IPS-15b (cell line): Measurements from ENCODE around the gene SAC3D1.
A peak's percentile ranks its signal among the peaks of the same experiment; 100 is the strongest.

Experiments used
- H3K27me3 ChIP-seq: one replicate; pipeline ENCODE4 v1.6.1; 2013; ENCODE audit warnings: low read length; ENCODE audit not compliant: control insufficient read depth, insufficient read depth
- H3K36me3 ChIP-seq: one replicate; pipeline ENCODE4 v1.6.1; 2013; ENCODE audit warnings: low read length; ENCODE audit not compliant: control insufficient read depth, insufficient read depth
- H3K4me1 ChIP-seq: one replicate; pipeline ENCODE4 v1.6.1; 2013; ENCODE audit warnings: mild to moderate bottlenecking, low read length; ENCODE audit not compliant: control insufficient read depth, insufficient read depth
- H3K4me3 ChIP-seq: one replicate; pipeline ENCODE4 v1.5.1; 2013; ENCODE audit warnings: low read depth, low read length
- H3K9ac ChIP-seq: one replicate; pipeline ENCODE4 v1.6.1; 2013; ENCODE audit warnings: low read depth, mild to moderate bottlenecking, low read length
- H3K9me3 ChIP-seq: one replicate; pipeline ENCODE4 v1.6.1; 2013; ENCODE audit warnings: mild to moderate bottlenecking, low read length; ENCODE audit not compliant: control insufficient read depth, insufficient read depth

SAC3D1 gene

DNA sequence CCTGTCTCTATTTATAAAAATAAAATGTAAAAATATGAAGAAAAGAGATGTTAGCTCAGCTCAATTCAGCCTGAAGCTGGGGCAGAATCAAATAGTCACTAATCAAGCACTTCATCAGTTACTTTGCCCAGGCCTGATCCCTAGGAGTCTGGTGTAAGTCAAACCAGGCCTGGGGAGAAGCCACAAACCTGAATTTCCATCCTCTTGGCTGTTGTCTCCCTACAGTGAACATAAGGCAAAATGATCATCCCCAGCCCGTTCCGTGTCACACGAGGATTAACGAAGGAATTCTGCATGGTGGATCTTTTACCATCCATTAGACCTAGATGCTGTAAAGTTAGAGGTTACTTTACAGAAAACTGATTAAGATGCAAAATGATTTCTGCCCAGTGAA lies 23.8 kb downstream of the SAC3D1 start:
- Histone ChIP-seq H3K4me1 (peaks cover 7% of the 10 kb centered on the region), H3K9me3 (no peaks in the 10 kb centered on the region), H3K4me3 (no peak overlapping the region), H3K27me3 (no peaks in the 10 kb centered on the region), H3K9ac (no peak overlapping the region), H3K36me3 (no peaks in the 10 kb centered on the region)

- H3K36me3 ChIP-seq, result no peaks in the 10 kb centered on the region
- H3K9me3 ChIP-seq, result no peaks in the 10 kb centered on the region
- H3K27me3 ChIP-seq, result no peaks in the 10 kb centered on the region
- H3K4me3 ChIP-seq, result no peak overlapping the region
- H3K4me1 ChIP-seq, result peaks cover 7% of the 10 kb centered on the region
- H3K9ac ChIP-seq, result peak overlapping the region; percentile 60
Observed at GRCh38 chr11:65065851-65066250, 24.8 kb downstream of the SAC3D1 start.

DNA sequence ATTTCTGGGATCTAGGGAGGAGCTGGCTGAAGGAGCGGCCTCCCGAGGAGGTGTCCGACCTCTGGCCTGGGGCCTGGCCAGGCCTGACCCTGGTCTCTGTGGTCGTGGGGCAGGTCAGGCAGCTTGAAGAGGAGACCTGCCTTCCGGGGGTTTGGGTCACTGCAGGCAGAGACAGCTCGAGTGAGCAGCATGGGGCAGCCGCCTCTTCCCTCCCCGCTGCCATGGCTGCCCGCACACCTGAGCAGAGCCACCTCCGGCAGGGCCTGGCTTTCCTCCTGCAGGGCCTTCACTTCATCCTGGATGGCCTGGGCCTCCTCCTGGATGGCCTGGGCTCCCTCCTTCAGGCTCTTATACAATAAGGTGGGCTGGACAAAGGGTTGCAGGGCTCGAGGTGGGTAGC lies 25.3 kb downstream of the SAC3D1 start:
- no peaks in the 10 kb centered on the region for H3K9me3 ChIP-seq
- H3K27me3 ChIP-seq, result no peaks in the 10 kb centered on the region
- peak overlapping the region; percentile 60 for H3K9ac ChIP-seq
- peaks cover 7% of the 10 kb centered on the region for H3K4me1 ChIP-seq
- H3K36me3 ChIP-seq, result no peaks in the 10 kb centered on the region
- H3K4me3 ChIP-seq, result peak overlapping the region; percentile 13

GRCh38 chr11:65066805-65067291 lies 25.8 kb downstream of the SAC3D1 start:
- Histone ChIP-seq H3K4me3 (peak overlapping the region; percentile 13), H3K27me3 (no peaks in the 10 kb centered on the region), H3K36me3 (no peaks in the 10 kb centered on the region), H3K9me3 (no peaks in the 10 kb centered on the region), H3K9ac (peak overlapping the region; percentile 60), H3K4me1 (peaks cover 7% of the 10 kb centered on the region)

- H3K9me3 ChIP-seq, result no peaks in the 10 kb centered on the region
Observed at GRCh38 chr11:65067446-65067845, 26.4 kb downstream of the SAC3D1 start.

GRCh38 chr11:65069217-65069616 lies 28.2 kb downstream of the SAC3D1 start:
- Histone ChIP-seq H3K9me3 (no peaks in the 10 kb centered on the region), H3K4me3 (no peak overlapping the region), H3K36me3 (no peaks in the 10 kb centered on the region), H3K4me1 (peaks cover 7% of the 10 kb centered on the region), H3K27me3 (no peaks in the 10 kb centered on the region), H3K9ac (no peak overlapping the region)

More at GRCh38 chr11:65067446-65067845, 26.4 kb downstream of the SAC3D1 start:
- Histone ChIP-seq H3K36me3 (no peaks in the 10 kb centered on the region), H3K4me3 (no peak overlapping the region), H3K9ac (no peak overlapping the region), H3K4me1 (peaks cover 7% of the 10 kb centered on the region), H3K27me3 (no peaks in the 10 kb centered on the region)

DNA sequence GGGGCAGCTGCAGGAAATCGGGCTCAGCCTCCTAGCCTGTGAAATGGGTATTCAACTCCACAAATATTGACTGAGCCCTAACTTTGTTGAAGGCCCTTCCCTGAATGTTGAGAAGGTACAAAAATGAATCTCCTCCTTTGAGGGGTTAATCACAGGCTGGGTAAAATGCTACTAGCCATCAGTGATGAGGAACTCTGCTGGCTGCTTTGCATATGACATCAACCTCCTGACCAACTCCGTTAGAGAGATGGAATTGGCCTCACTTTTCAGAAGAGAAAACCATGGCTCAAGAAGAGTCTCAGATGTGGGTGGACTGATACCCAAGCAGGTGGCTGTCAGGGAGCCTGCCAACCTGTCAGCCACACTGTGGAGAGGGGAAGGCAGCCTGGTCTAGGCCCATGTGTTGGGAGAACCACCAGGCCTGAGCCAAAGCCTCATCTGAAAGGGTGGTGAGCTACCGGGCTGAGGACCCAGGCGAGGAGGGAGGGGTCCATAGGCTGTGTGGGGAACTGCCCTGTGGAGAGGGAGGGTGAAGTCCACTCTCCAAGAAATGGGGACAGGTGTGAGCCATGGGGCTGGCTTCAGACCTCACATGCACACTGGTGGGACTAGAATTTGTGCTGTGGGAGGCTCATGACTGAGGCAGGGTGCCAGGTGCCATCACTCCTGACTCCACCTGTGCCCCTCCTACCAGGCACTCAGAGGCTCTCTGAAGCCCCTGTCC lies 31.1 kb downstream of the SAC3D1 start:
- Histone ChIP-seq H3K4me1 (peaks cover under 1% of the 10 kb centered on the region), H3K9me3 (no peaks in the 10 kb centered on the region), H3K9ac (no peak overlapping the region), H3K27me3 (no peaks in the 10 kb centered on the region), H3K4me3 (no peak overlapping the region), H3K36me3 (peaks cover 13% of the 10 kb centered on the region)

GRCh38 chr11:65072631-65072966 lies 31.6 kb downstream of the SAC3D1 start:
- H3K27me3 ChIP-seq, result no peaks in the 10 kb centered on the region
- no peaks in the 10 kb centered on the region for H3K4me1 ChIP-seq
- H3K4me3 ChIP-seq, result no peak overlapping the region
- H3K9me3 ChIP-seq, result no peaks in the 10 kb centered on the region
- H3K9ac ChIP-seq, result no peak overlapping the region
- H3K36me3 ChIP-seq, result peaks cover 18% of the 10 kb centered on the region

DNA sequence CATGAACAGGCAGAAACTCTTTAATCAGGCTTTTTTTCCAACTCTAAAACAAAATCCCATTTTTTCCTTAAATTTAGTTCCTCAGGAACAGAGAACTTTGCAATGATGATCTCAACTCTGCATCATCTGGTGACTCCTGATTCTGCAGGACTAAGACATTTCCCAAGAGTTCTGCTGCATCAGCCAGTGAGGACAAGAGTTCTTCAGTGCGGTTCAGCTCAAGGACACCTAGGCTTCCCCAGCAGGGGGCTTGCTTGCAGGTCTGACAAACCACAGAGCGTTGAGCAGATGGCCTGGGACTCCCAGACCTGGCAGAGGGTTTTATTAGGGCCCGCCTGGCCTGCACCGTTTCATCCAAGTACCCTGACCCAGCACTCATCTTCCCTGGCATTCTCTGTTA lies 36.4 kb downstream of the SAC3D1 start:
- H3K9me3 ChIP-seq, result no peaks in the 10 kb centered on the region
- no peaks in the 10 kb centered on the region for H3K27me3 ChIP-seq
- no peak overlapping the region for H3K9ac ChIP-seq
- peaks cover 40% of the 10 kb centered on the region for H3K36me3 ChIP-seq
- H3K4me3 ChIP-seq, result no peak overlapping the region
- no peaks in the 10 kb centered on the region for H3K4me1 ChIP-seq

GRCh38 chr11:65078151-65078550 lies 37.1 kb downstream of the SAC3D1 start:
- H3K9ac ChIP-seq, result no peak overlapping the region
- H3K27me3 ChIP-seq, result no peaks in the 10 kb centered on the region
- peaks cover 5% of the 10 kb centered on the region for H3K4me1 ChIP-seq
- peaks cover 40% of the 10 kb centered on the region for H3K36me3 ChIP-seq
- no peak overlapping the region for H3K4me3 ChIP-seq
- H3K9me3 ChIP-seq, result no peaks in the 10 kb centered on the region

GRCh38 chr11:65078786-65079342 lies 37.9 kb downstream of the SAC3D1 start:
- Histone ChIP-seq H3K9ac (no peak overlapping the region), H3K4me1 (peaks cover 5% of the 10 kb centered on the region), H3K9me3 (no peaks in the 10 kb centered on the region), H3K27me3 (no peaks in the 10 kb centered on the region), H3K36me3 (peaks cover 40% of the 10 kb centered on the region), H3K4me3 (no peak overlapping the region)

GRCh38 chr11:65083134-65083833 lies 42.3 kb downstream of the SAC3D1 start:
- Histone ChIP-seq H3K4me3 (peak overlapping the region; percentile 96), H3K9ac (peak overlapping the region; percentile 93), H3K36me3 (peaks cover 34% of the 10 kb centered on the region), H3K27me3 (no peaks in the 10 kb centered on the region), H3K4me1 (peaks cover 5% of the 10 kb centered on the region), H3K9me3 (no peaks in the 10 kb centered on the region)
